GM19455 (cell line): Measurements from ENCODE around the gene TREX2.

Experiments used
- ATAC-seq: cut with Tn5 transposase; IDR thresholded peaks from one replicate; pipeline ENCODE4 v1.9.1; 2021; ENCODE audit not compliant: unreplicated experiment

The TREX2 gene

GRCh38 chrX:153445856-153446635 is at the start of gene TREX2:
TREX2 (minus strand) TSS chrX:153446056; CDS start chrX:153445430, 626 bp downstream.
- ATAC-seq = no peak

GRCh38 chrX:153495362-153495751 is 49.5 kb upstream of the TREX2 start:
- no peak for ATAC-seq

- ATAC-seq = no peak
These were observed 48.9 kb upstream of the TREX2 start, which contains the start of gene BGN for GRCh38 chrX:153494541-153495361. BGN (plus strand) TSS chrX:153494980; CDS start chrX:153504632, 9,652 bp downstream.

GRCh38 chrX:153494061-153494460 is 48.2 kb upstream of the TREX2 start:
- no peak for ATAC-seq

- ATAC-seq = no peak
These were observed 47.2 kb upstream of the TREX2 start for GRCh38 chrX:153493085-153493484.

- ATAC-seq = no peak
These were observed 46.7 kb upstream of the TREX2 start for GRCh38 chrX:153492543-153492942.

- no peak for ATAC-seq
These were observed 46.1 kb upstream of the TREX2 start for GRCh38 chrX:153491918-153492317.

GRCh38 chrX:153491351-153491914 is 45.6 kb upstream of the TREX2 start:
- ATAC-seq = no peak

- no peak for ATAC-seq
These were observed 44.5 kb upstream of the TREX2 start for GRCh38 chrX:153490217-153490930.

GRCh38 chrX:153488231-153488914 is 42.5 kb upstream of the TREX2 start:
- no peak for ATAC-seq

GRCh38 chrX:153487590-153488071 is 41.8 kb upstream of the TREX2 start:
- no peak for ATAC-seq

GRCh38 chrX:153486171-153486570 is 40.3 kb upstream of the TREX2 start:
- ATAC-seq = no peak

- no peak for ATAC-seq
These were observed 39.7 kb upstream of the TREX2 start for GRCh38 chrX:153485396-153486080.

- no peak for ATAC-seq
These were observed 36.6 kb upstream of the TREX2 start for GRCh38 chrX:153482376-153483015.

- ATAC-seq = no peak
These were observed 35.2 kb upstream of the TREX2 start for GRCh38 chrX:153481043-153481442.

GRCh38 chrX:153478746-153479145 is 32.9 kb upstream of the TREX2 start:
- no peak for ATAC-seq

- no peak for ATAC-seq
These were observed 32.0 kb upstream of the TREX2 start for GRCh38 chrX:153477901-153478300.

- ATAC-seq = no peak
These were observed 31.6 kb upstream of the TREX2 start for GRCh38 chrX:153477364-153477857.
